Measurements from ENCODE around the gene TRH. TPM values are rescaled to one million over a fixed set of nuclear protein-coding genes. Genes with fewer than 3 reads are reported as not detected.

TRH gene
- total and polyA plus RNA-seq, 2 of the 8 experiments (the other 6 are each of a cell fraction or from before 2014, with no cell fraction given), result not detected

DNA sequence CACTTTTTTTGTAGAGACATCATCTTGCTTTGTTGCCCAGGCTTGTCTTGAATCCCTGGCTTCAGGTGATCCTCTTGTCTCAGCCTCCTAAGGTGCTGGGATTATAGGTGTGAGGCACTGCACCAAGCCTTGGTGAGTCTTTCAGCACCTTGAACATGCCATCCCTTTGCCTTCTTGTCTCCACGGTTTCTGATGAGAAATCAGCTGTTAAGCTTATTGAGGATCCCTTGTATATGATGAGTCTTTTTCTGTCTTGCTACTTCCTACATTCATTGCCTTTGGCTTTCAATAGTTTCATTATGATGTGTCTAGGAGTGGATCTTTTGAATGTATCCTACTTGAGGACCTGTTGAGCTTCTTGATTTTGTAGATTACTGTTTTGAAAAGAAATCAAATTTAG, 45.1 kb upstream of the TRH start:
- no peak overlapping the region for H4K91ac ChIP-seq (replicated peaks; ENCODE audit: insufficient read length, low read length)
- no peak overlapping the region for H2BK120ac ChIP-seq (replicated peaks; ENCODE audit: low read depth, low read length)
- peaks cover 0 to 6% of the 10 kb centered on the region in 2 experiments; a peak in 1 of 4 replicates for H3K9me3 ChIP-seq (ENCODE audit: insufficient read depth in 2 of 2, low read depth in 1 of 2, low read length in 1 of 2)
- H3K18ac ChIP-seq (ENCODE audit: extremely low read depth, low read length), result no peak overlapping the region
- no peak overlapping the region for H4K5ac ChIP-seq (ENCODE audit: insufficient read length, low read depth, low read length)
- H2AK5ac ChIP-seq (ENCODE audit: low read depth, low read length), result no peak overlapping the region; the same call in 1 of the 2 replicates
- H4K20me1 ChIP-seq (replicated peaks in 1 of 2; ENCODE audit: control insufficient read depth in 1 of 2, insufficient read depth in 2 of 2, low read length in 2 of 2), result no peaks in the 10 kb centered on the region
- no peak overlapping the region for H3K4ac ChIP-seq (replicated peaks; ENCODE audit: insufficient read length, low read depth, low read length)
- no peaks in the 10 kb centered on the region for H3K79me2 ChIP-seq (ENCODE audit: control insufficient read depth in 1 of 2, insufficient read depth in 2 of 2, low read length in 2 of 2)
- H3K27ac ChIP-seq (ENCODE audit: low read depth, low read length), result no peak overlapping the region
- H2BK12ac ChIP-seq (ENCODE audit: low read depth, low read length), result no peak overlapping the region
- H2BK20ac ChIP-seq (ENCODE audit: low read length), result no peak overlapping the region
- H3K4me3 ChIP-seq (ENCODE audit: extremely low read depth in 1 of 4, insufficient read depth in 2 of 4, low read depth in 3 of 4, low read length in 4 of 4), result no peak overlapping the region
- H2BK5ac ChIP-seq (ENCODE audit: low read depth, low read length), result no peak overlapping the region
- H3K27me3 ChIP-seq (replicated peaks in 1 of 4; ENCODE audit: control insufficient read depth in 3 of 4, extremely low read depth in 1 of 4, insufficient read depth in 3 of 4, low read length in 3 of 4), result 0 out of 7 replicates have a peak, but pooled peaks cover 0 to 5% (median under 1%) of the 10 kb centered on the region in 4 experiments
- H3K4me2 ChIP-seq (ENCODE audit: insufficient read depth in 1 of 2, low read depth in 2 of 2, low read length in 2 of 2), result no peak overlapping the region
- no peaks in the 10 kb centered on the region; the same call in 1 of the 2 replicates for H3K23me2 ChIP-seq (ENCODE audit: low read depth, low read length)
- DNase-seq (ENCODE audit: low read depth in 1 of 2, low spot score in 2 of 2) (no peak), FAIRE-seq (no peak)
- H3K9ac ChIP-seq (replicated peaks in 1 of 4; ENCODE audit: extremely low read depth in 1 of 4, low read depth in 3 of 4, low read length in 3 of 4), result no peak overlapping the region
- no peak overlapping the region for H3K23ac ChIP-seq (ENCODE audit: insufficient read length)
- CTCF ChIA-PET (ENCODE audit: partially characterized antibody), result interaction anchor here (1.0 to 1.3 kb wide), 5 partner anchors 9 to 104 kb away, joined by 3 to 6 read pairs (median 4); no protein-coding TSS in a partner anchor
- POLR2A ChIA-PET (ENCODE audit: partially characterized antibody), result no interaction called here
- H2AFZ ChIP-seq (ENCODE audit: low read length), result no peak overlapping the region
- H3K14ac ChIP-seq (ENCODE audit: insufficient read length), result no peak overlapping the region
- no peaks in the 10 kb centered on the region for H3K36me3 ChIP-seq (ENCODE audit: control insufficient read depth in 2 of 4, insufficient read depth in 4 of 4, low read length in 3 of 4)
- no peak overlapping the region for H2BK15ac ChIP-seq (ENCODE audit: low read length)
- no peaks in the 10 kb centered on the region for H3K79me1 ChIP-seq (ENCODE audit: low read depth, low read length)
- no peak overlapping the region for H3K56ac ChIP-seq (replicated peaks; ENCODE audit: insufficient read length, low read depth, low read length)
- no peaks in the 10 kb centered on the region for H3K4me1 ChIP-seq (replicated peaks in 1 of 4; ENCODE audit: control insufficient read depth in 3 of 4, insufficient read depth in 4 of 4, low read length in 3 of 4)
- H4K8ac ChIP-seq (ENCODE audit: extremely low read depth, insufficient read depth, low read length), result no peak overlapping the region
- 86% methylated on average over 1 of the region's 1 CpG; no CpG with 5 or more reads in 1 of the 2 experiments for WGBS, 2 experiments (ENCODE audit: extremely low coverage in 1 of 2, insufficient coverage in 1 of 2, insufficient read length in 1 of 2, insufficient replicate concordance in 2 of 2, low coverage in 1 of 2, low lambda C conversion rate in 2 of 2, missing lambda C conversion rate in 1 of 2)
- TF ChIP-seq, protein P1, sequence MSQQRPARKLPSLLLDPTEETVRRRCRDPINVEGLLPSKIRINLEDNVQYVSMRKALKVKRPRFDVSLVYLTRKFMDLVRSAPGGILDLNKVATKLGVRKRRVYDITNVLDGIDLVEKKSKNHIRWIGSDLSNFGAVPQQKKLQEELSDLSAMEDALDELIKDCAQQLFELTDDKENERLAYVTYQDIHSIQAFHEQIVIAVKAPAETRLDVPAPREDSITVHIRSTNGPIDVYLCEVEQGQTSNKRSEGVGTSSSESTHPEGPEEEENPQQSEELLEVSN (IDR thresholded peaks at IDR 0.05), result no peak
- TF ChIP-seq MAFK (IDR thresholded peaks at IDR 0.05; ENCODE audit: low read depth, low read length) (no peak), SIRT6 (IDR thresholded peaks at IDR 0.05; ENCODE audit: low read length) (no peak), YY1 (IDR thresholded peaks at IDR 0.05; ENCODE audit: low read depth, low read length) (no peak), TEAD4 (IDR thresholded peaks at IDR 0.05; ENCODE audit: low read depth, low read length) (no peak), BCL11A (IDR thresholded peaks at IDR 0.05; ENCODE audit: low read depth in 2 of 2, low read length in 2 of 2) (no peak), CTBP2 (IDR thresholded peaks at IDR 0.05; ENCODE audit: borderline replicate concordance, insufficient read depth, insufficient read length, low read length) (no peak), FOSL1 (IDR thresholded peaks at IDR 0.05; ENCODE audit: insufficient read depth, low read depth, low read length) (no peak), CHD1 (IDR thresholded peaks at IDR 0.05; ENCODE audit: low read depth, low read length) (no peak), KDM5A (IDR thresholded peaks at IDR 0.05; ENCODE audit: low read length) (no peak), SRF (IDR thresholded peaks at IDR 0.05; ENCODE audit: low read depth, low read length) (no peak), EZH2 (IDR thresholded peaks at IDR 0.05; ENCODE audit: low read depth, low read length, severe bottlenecking) (no peak), GTF2F1 (IDR thresholded peaks at IDR 0.05; ENCODE audit: borderline replicate concordance, low read depth, low read length) (no peak), RXRA (IDR thresholded peaks at IDR 0.05; ENCODE audit: insufficient read depth, low read depth, low read length) (no peak), BACH1 (IDR thresholded peaks at IDR 0.05; ENCODE audit: low read length) (no peak)

Data from H1 (cell line).